ENCODE results near the gene TPSG1.

GRCh38 chr16:1225051-1225451, at the start of gene TPSG1:
- TF ChIP-seq, protein P1, sequence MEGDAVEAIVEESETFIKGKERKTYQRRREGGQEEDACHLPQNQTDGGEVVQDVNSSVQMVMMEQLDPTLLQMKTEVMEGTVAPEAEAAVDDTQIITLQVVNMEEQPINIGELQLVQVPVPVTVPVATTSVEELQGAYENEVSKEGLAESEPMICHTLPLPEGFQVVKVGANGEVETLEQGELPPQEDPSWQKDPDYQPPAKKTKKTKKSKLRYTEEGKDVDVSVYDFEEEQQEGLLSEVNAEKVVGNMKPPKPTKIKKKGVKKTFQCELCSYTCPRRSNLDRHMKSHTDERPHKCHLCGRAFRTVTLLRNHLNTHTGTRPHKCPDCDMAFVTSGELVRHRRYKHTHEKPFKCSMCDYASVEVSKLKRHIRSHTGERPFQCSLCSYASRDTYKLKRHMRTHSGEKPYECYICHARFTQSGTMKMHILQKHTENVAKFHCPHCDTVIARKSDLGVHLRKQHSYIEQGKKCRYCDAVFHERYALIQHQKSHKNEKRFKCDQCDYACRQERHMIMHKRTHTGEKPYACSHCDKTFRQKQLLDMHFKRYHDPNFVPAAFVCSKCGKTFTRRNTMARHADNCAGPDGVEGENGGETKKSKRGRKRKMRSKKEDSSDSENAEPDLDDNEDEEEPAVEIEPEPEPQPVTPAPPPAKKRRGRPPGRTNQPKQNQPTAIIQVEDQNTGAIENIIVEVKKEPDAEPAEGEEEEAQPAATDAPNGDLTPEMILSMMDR (IDR thresholded peaks at IDR 0.05): no peak
- no peak for TF ChIP-seq POLR2A (IDR thresholded peaks at IDR 0.05)
